Esophagus squamous epithelium (tissue), 5 donors: ENCODE results near the gene OR10V1. TPM values are rescaled to one million over a fixed set of nuclear protein-coding genes. Genes with fewer than 3 reads are reported as not detected.
A peak's percentile ranks its signal among the peaks of the same experiment; 100 is the strongest.

Source experiments
- DNase-seq: peaks from one replicate; lab custom pipeline; 2025; lab: John Stamatoyannopoulos, UW
- H3K27ac ChIP-seq, 4 donors: fragments of 200-600 bp; sonication (generic); one replicate each; pipeline ENCODE4 v1.5.1; 2016 to 2019; ENCODE audit warnings: mild to moderate bottlenecking in 1 of 4
- H3K27me3 ChIP-seq, 4 donors: fragments of 200-600 bp; sonication (generic); 1 replicate in 3 of 4; 2 replicates in 1 of 4; pipeline versions ENCODE4 v1.5.1 to v1.6.0; 2017 to 2021; ENCODE audit warnings: antibody characterized with exemption in 1 of 4
- H3K36me3 ChIP-seq, 3 donors: fragments of 200-600 bp; sonication (generic); one replicate each; pipeline ENCODE4 v1.5.1; 2016 to 2019
- H3K4me1 ChIP-seq, 3 donors: fragments of 200-600 bp; sonication (generic); one replicate each; pipeline ENCODE4 v1.5.1; 2017 to 2019
- H3K4me3 ChIP-seq, 4 donors: fragments of 200-600 bp; sonication (generic); 1 replicate in 3 of 4; 2 replicates in 1 of 4; pipeline ENCODE4 v1.5.1; 2016 to 2019; ENCODE audit warnings: mild to moderate bottlenecking in 2 of 4, moderate library complexity in 1 of 4
- H3K9me3 ChIP-seq, 3 donors: fragments of 200-600 bp; sonication (generic); one replicate each; pipeline ENCODE4 v1.5.1; 2016 to 2019
- CTCF ChIP-seq, 6 experiments: fragments of 450-650 bp in 4 of 6; fragments of 200-600 bp in 2 of 6; sonication (generic) in 2 of 6; IDR thresholded peaks; one replicate each; pipeline ENCODE4 v1.5.1; 2016 to 2019; ENCODE audit warnings: antibody characterized with exemption in 6 of 6, mild to moderate bottlenecking in 4 of 6, moderate library complexity in 4 of 6
- POLR2A ChIP-seq, 4 donors: fragments of 450-650 bp; IDR thresholded peaks; one replicate each; pipeline ENCODE4 v1.6.1; 2017; ENCODE audit warnings: antibody characterized with exemption in 4 of 4, mild to moderate bottlenecking in 4 of 4, moderate library complexity in 3 of 4
- WGBS, 2 donors: methylation state at CpG; one replicate each; pipeline ENCODE4 v1.1.5; 2018; 5-methylcytosine and 5-hydroxymethylcytosine counted together
- intact Hi-C: fragments of 100-400 bp; cut with DNase I; formaldehyde crosslinking; loops from one replicate; pipeline ENCODE4 v1.15.0; 2022
- total RNA-seq, 4 donors: library from RNA; depleted of rRNA; stranded (reverse); fragments of >200 nt; gene quantifications; one replicate each; pipeline ENCODE4 v1.1.0, GENCODE V29; 2016
- donor health status: DM: yes; HTN: yes; CAD: no.

OR10V1 gene
- total RNA-seq, 4 donors from 2014 or later = not detected

GRCh38 chr11:59680287-59681154, 33.1 kb downstream of the OR10V1 start:
- intact Hi-C loops = no loop called here
- no peak overlapping the region for H3K4me3 ChIP-seq
- no peaks in the 10 kb centered on the region for H3K4me1 ChIP-seq
- no peak for DNase-seq
- no peak overlapping the region for H3K27ac ChIP-seq
- H3K9me3 ChIP-seq = no peaks in the 10 kb centered on the region
- no peaks in the 10 kb centered on the region for H3K36me3 ChIP-seq
- no peak for TF ChIP-seq POLR2A (IDR thresholded peaks at IDR 0.05)
- TF ChIP-seq CTCF (IDR thresholded peaks at IDR 0.05) = peak in 5 of 6 experiments; percentile 47 to 69 (median 55)
- H3K27me3 ChIP-seq = no peaks in the 10 kb centered on the region
- WGBS, 2 donors = 43 to 67% methylated on average over 1 of the region's 1 CpG

- TF ChIP-seq CTCF (IDR thresholded peaks at IDR 0.05) (no peak), POLR2A (IDR thresholded peaks at IDR 0.05) (no peak)
- Histone ChIP-seq H3K9me3 (no peaks in the 10 kb centered on the region), H3K27ac (no peak overlapping the region), H3K27me3 (no peaks in the 10 kb centered on the region), H3K4me3 (no peak overlapping the region), H3K36me3 (no peaks in the 10 kb centered on the region), H3K4me1 (no peaks in the 10 kb centered on the region)
- intact Hi-C loops = loop anchor here (10.0 kb wide), 2 partner anchors 125 to 145 kb away; no protein-coding TSS in a partner anchor
- DNase-seq = no peak
Observed at GRCh38 chr11:59679347-59679746, 34.3 kb downstream of the OR10V1 start.

- no peak for DNase-seq
- no peaks in the 10 kb centered on the region for H3K36me3 ChIP-seq
- intact Hi-C loops = loop anchor here (10.0 kb wide), 2 partner anchors 126 to 144 kb away; no protein-coding TSS in a partner anchor
- TF ChIP-seq POLR2A (IDR thresholded peaks at IDR 0.05) = no peak
- no peak for TF ChIP-seq CTCF (IDR thresholded peaks at IDR 0.05)
- no peaks in the 10 kb centered on the region for H3K4me1 ChIP-seq
- H3K27ac ChIP-seq = no peak overlapping the region
- 74 to 89% methylated on average over 3 of the region's 3 CpGs for WGBS, 2 donors
- no peaks in the 10 kb centered on the region for H3K9me3 ChIP-seq
- no peaks in the 10 kb centered on the region for H3K27me3 ChIP-seq
- no peak overlapping the region for H3K4me3 ChIP-seq
Observed at GRCh38 chr11:59678813-59679165, 34.9 kb downstream of the OR10V1 start.

GRCh38 chr11:59678118-59678812, 35.4 kb downstream of the OR10V1 start:
- intact Hi-C loops = loop anchor here (10.0 kb wide), 2 partner anchors 127 to 143 kb away; no protein-coding TSS in a partner anchor
- H3K9me3 ChIP-seq = no peaks in the 10 kb centered on the region
- DNase-seq = no peak
- H3K4me3 ChIP-seq = no peak overlapping the region
- 92 to 93% methylated on average over 2 of the region's 2 CpGs for WGBS, 2 donors
- no peaks in the 10 kb centered on the region for H3K36me3 ChIP-seq
- H3K4me1 ChIP-seq = no peaks in the 10 kb centered on the region
- TF ChIP-seq CTCF (IDR thresholded peaks at IDR 0.05) = no peak
- TF ChIP-seq POLR2A (IDR thresholded peaks at IDR 0.05) = no peak
- H3K27ac ChIP-seq = no peak overlapping the region
- H3K27me3 ChIP-seq = no peaks in the 10 kb centered on the region

DNA sequence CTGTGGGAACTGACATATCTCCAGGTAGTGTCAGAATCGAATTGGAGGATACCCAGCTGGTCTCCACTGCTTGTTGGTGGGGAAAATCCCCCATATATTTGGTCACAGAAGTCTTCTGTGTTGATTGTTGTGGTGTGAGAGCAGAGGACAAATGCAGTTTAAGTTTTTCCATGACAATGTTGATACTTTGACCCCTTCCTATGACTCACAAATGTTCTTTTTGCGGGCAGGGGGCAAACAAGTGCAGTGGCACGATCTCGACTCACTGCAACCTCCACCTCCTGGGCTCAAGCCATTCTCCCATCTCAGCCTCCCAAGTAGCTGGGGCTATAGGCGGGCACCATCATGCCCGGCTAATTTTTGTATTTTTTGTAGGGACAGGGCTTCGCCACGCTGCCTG, 37.4 kb downstream of the OR10V1 start:
- H3K4me1 ChIP-seq = no peaks in the 10 kb centered on the region
- no peaks in the 10 kb centered on the region for H3K9me3 ChIP-seq
- H3K4me3 ChIP-seq = no peak overlapping the region
- DNase-seq = no peak
- no peak for TF ChIP-seq CTCF (IDR thresholded peaks at IDR 0.05)
- no peak for TF ChIP-seq POLR2A (IDR thresholded peaks at IDR 0.05)
- H3K36me3 ChIP-seq = no peaks in the 10 kb centered on the region
- no peaks in the 10 kb centered on the region for H3K27me3 ChIP-seq
- 86 to 91% methylated on average over 8 of the region's 8 CpGs for WGBS, 2 donors
- H3K27ac ChIP-seq = no peak overlapping the region
- intact Hi-C loops = loop anchor here (10.0 kb wide), 2 partner anchors 129 to 141 kb away; no protein-coding TSS in a partner anchor
